Measurements from ENCODE around the gene CORIN. TPM values are rescaled to one million over a fixed set of nuclear protein-coding genes. Genes with fewer than 3 reads are reported as not detected.

CORIN gene
- total RNA-seq, 1 experiment from 2014 or later = 3.5 TPM

DNA sequence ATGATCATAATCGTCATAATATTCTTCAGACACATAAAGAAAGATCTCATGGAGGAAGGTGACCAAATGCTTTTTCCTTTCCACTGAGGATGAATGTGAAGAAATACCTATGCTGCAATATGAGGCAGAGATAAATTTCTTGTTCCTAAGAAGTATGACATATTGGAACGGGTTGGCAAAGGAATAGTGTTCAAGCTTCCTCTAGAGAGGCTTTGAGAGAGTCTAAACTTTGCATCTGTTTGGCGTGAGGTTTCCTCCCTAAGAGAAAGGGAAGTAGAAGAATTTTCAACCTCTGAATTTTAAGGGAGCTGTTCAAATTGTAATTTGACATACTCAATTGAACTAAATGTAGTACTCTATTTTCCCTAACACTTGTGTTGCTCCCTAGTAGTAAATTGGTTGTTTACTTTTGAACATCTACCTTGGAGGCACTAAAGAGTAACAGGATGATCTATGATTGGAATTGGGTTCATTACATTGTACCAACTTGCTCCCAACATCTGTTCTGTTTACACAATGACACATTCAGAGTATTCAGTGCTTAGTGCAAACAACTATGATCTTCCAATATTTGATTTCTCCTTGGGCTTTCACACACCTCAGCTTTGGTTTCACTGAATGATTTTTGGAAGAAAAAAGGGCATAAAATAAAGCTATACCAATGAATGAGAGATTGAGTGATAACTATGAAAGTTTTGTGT, 122.0 kb downstream of the CORIN start:
- CTCF ChIA-PET = no interaction called here
- RAD21 ChIA-PET (ENCODE audit: low non-redundant PET in 1 of 2, low total read pairs in 2 of 2, uncharacterized antibody in 2 of 2, unreplicated experiment in 2 of 2) = no interaction called here
- Histone ChIP-seq H3K4me3 (replicated peaks in 1 of 2; ENCODE audit: low read depth in 1 of 2, low read length in 2 of 2) (no peak overlapping the region), H3K36me3 (ENCODE audit: control insufficient read depth in 1 of 2, insufficient read depth in 2 of 2, low read length in 2 of 2) (no peaks in the 10 kb centered on the region), H3K9ac (ENCODE audit: low read length) (no peak overlapping the region), H3K4me1 (ENCODE audit: control insufficient read depth in 1 of 2, insufficient read depth in 2 of 2, low read length in 2 of 2) (no peaks in the 10 kb centered on the region), H2AFZ (ENCODE audit: low read depth, low read length, poor library complexity, severe bottlenecking) (no peak overlapping the region), H3K27ac (ENCODE audit: low read depth, low read length) (no peak overlapping the region), H3K27me3 (ENCODE audit: insufficient read depth, low read length) (no peaks in the 10 kb centered on the region), H3K79me2 (ENCODE audit: insufficient read depth, low read length) (no peaks in the 10 kb centered on the region), H3K4me2 (ENCODE audit: low read length) (no peak overlapping the region), H3K9me3 (ENCODE audit: control insufficient read depth in 1 of 2, insufficient read depth in 1 of 2, low read depth in 1 of 2, low read length in 2 of 2) (no peaks in the 10 kb centered on the region), H4K20me1 (ENCODE audit: insufficient read depth) (no peaks in the 10 kb centered on the region), H3K9me2 (ENCODE audit: insufficient read depth) (no peaks in the 10 kb centered on the region)
- ATAC-seq = no peak
- TF ChIP-seq CEBPB (IDR thresholded peaks at IDR 0.05; ENCODE audit: low read depth) = no peak
- no peak for TF ChIP-seq MAX (IDR thresholded peaks at IDR 0.05)
- no peak for TF ChIP-seq POLR2AphosphoS5 (IDR thresholded peaks at IDR 0.05; ENCODE audit: low read depth, low read length)
- TF ChIP-seq SIN3A (IDR thresholded peaks at IDR 0.05; ENCODE audit: low read depth) = no peak
- no peak for TF ChIP-seq EGR1 (IDR thresholded peaks at IDR 0.05; ENCODE audit: low read depth)
- no peak for TF ChIP-seq SRF (IDR thresholded peaks at IDR 0.05; ENCODE audit: low read depth)
- DNase-seq (ENCODE audit: low read depth, low spot score) = no peak
- POLR2A ChIA-PET = no interaction called here
- intact Hi-C loops (cut with micrococcal nuclease) = no loop called here
- no TSS peak for BruUV-seq (replicated peaks)

- Histone ChIP-seq H3K27me3 (ENCODE audit: insufficient read depth, low read length) (no peaks in the 10 kb centered on the region), H4K20me1 (ENCODE audit: insufficient read depth) (no peaks in the 10 kb centered on the region), H3K36me3 (ENCODE audit: control insufficient read depth in 1 of 2, insufficient read depth in 2 of 2, low read length in 2 of 2) (no peaks in the 10 kb centered on the region), H3K27ac (ENCODE audit: low read depth, low read length) (no peak overlapping the region), H3K4me3 (replicated peaks in 1 of 2; ENCODE audit: low read depth in 1 of 2, low read length in 2 of 2) (no peak overlapping the region), H3K9me3 (ENCODE audit: control insufficient read depth in 1 of 2, insufficient read depth in 1 of 2, low read depth in 1 of 2, low read length in 2 of 2) (no peaks in the 10 kb centered on the region), H3K9me2 (ENCODE audit: insufficient read depth) (no peaks in the 10 kb centered on the region), H2AFZ (ENCODE audit: low read depth, low read length, poor library complexity, severe bottlenecking) (no peak overlapping the region), H3K9ac (ENCODE audit: low read length) (no peak overlapping the region), H3K4me2 (ENCODE audit: low read length) (no peak overlapping the region), H3K79me2 (ENCODE audit: insufficient read depth, low read length) (no peaks in the 10 kb centered on the region), H3K4me1 (ENCODE audit: control insufficient read depth in 1 of 2, insufficient read depth in 2 of 2, low read length in 2 of 2) (no peaks in the 10 kb centered on the region)
- DNase-seq (ENCODE audit: low read depth, low spot score) (no peak), ATAC-seq (no peak)
- ChIA-PET CTCF (no interaction called here), RAD21 (ENCODE audit: low non-redundant PET in 1 of 2, low total read pairs in 2 of 2, uncharacterized antibody in 2 of 2, unreplicated experiment in 2 of 2) (no interaction called here), POLR2A (no interaction called here)
- BruUV-seq (replicated peaks) = no TSS peak
- intact Hi-C loops (cut with micrococcal nuclease) = no loop called here
- TF ChIP-seq MAX (IDR thresholded peaks at IDR 0.05) (no peak), SP1 (IDR thresholded peaks at IDR 0.05; ENCODE audit: low read depth) (no peak), EZH2 (IDR thresholded peaks at IDR 0.05) (no peak), CBX3 (IDR thresholded peaks at IDR 0.05; ENCODE audit: low read depth) (no peak), FOSL1 (IDR thresholded peaks at IDR 0.05; ENCODE audit: low read depth) (no peak), EGR1 (IDR thresholded peaks at IDR 0.05; ENCODE audit: low read depth) (no peak), ZNF274 (IDR thresholded peaks at IDR 0.05; ENCODE audit: low read depth, low read length) (no peak), ELF1 (IDR thresholded peaks at IDR 0.05; ENCODE audit: borderline replicate concordance, low read depth) (no peak), RAD21 (IDR thresholded peaks at IDR 0.05; ENCODE audit: low read depth) (no peak), SIN3A (IDR thresholded peaks at IDR 0.05; ENCODE audit: low read depth) (no peak)
- TF ChIP-seq, protein P1, sequence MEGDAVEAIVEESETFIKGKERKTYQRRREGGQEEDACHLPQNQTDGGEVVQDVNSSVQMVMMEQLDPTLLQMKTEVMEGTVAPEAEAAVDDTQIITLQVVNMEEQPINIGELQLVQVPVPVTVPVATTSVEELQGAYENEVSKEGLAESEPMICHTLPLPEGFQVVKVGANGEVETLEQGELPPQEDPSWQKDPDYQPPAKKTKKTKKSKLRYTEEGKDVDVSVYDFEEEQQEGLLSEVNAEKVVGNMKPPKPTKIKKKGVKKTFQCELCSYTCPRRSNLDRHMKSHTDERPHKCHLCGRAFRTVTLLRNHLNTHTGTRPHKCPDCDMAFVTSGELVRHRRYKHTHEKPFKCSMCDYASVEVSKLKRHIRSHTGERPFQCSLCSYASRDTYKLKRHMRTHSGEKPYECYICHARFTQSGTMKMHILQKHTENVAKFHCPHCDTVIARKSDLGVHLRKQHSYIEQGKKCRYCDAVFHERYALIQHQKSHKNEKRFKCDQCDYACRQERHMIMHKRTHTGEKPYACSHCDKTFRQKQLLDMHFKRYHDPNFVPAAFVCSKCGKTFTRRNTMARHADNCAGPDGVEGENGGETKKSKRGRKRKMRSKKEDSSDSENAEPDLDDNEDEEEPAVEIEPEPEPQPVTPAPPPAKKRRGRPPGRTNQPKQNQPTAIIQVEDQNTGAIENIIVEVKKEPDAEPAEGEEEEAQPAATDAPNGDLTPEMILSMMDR (IDR thresholded peaks at IDR 0.05 in 2 of 3, conservative IDR thresholded peaks at IDR 0.05 in 1 of 3; ENCODE audit: borderline replicate concordance in 1 of 3, insufficient read depth in 1 of 3, low read depth in 2 of 3, low read length in 2 of 3) = no peak
Observed at GRCh38 chr4:47714269-47714668, 123.6 kb downstream of the CORIN start.

Data from HCT116 (cell line).